Heart right ventricle (tissue), 16 donors: Measurements from ENCODE around the gene CYTH2. TPM values are rescaled to one million over a fixed set of nuclear protein-coding genes. Genes with fewer than 3 reads are reported as not detected.

Experiments
- ATAC-seq, 8 donors: fragments of 200-7000 bp; cut with Tn5 transposase; one replicate each; pipeline ENCODE4 v1.9.1; 2020; ENCODE audit warnings: mild to moderate bottlenecking in 8 of 8, moderate library complexity in 8 of 8, moderate number of reproducible peaks in 1 of 8
- DNase-seq, 2 donors: peaks; one replicate each; pipeline ENCODE4 v3.0.0-alpha.2; 2020
- H3K27ac ChIP-seq, 10 donors: fragments of 200-600 bp; sonication (generic) in 2 of 10; one replicate each; pipeline versions ENCODE4 v1.5.0 to v1.8.0; 2020 to 2022; ENCODE audit warnings: mild to moderate bottlenecking in 3 of 10
- H3K27me3 ChIP-seq, 7 donors: fragments of 200-600 bp; one replicate each; pipeline ENCODE4 v1.8.0; 2021 to 2022; ENCODE audit warnings: mild to moderate bottlenecking in 2 of 7
- H3K36me3 ChIP-seq, 9 donors: fragments of 200-600 bp; sonication (generic) in 1 of 9; one replicate each; pipeline versions ENCODE4 v1.5.0 to v1.8.0; 2020 to 2022; ENCODE audit warnings: mild to moderate bottlenecking in 2 of 9
- H3K4me1 ChIP-seq, 9 donors: fragments of 200-600 bp; sonication (generic) in 1 of 9; one replicate each; pipeline versions ENCODE4 v1.5.0 to v1.8.0; 2020 to 2022; ENCODE audit warnings: mild to moderate bottlenecking in 4 of 9
- H3K4me3 ChIP-seq, 10 donors: fragments of 200-600 bp; sonication (generic) in 2 of 10; one replicate each; pipeline versions ENCODE4 v1.5.0 to v1.8.0; 2020 to 2022; ENCODE audit warnings: mild to moderate bottlenecking in 7 of 10, moderate library complexity in 2 of 10
- H3K9me3 ChIP-seq, 11 donors: fragments of 200-600 bp in 10 of 11; sonication (generic) in 2 of 11; one replicate each; pipeline versions ENCODE4 v1.5.0 to v1.8.0; 2013 to 2022; ENCODE audit warnings: mild to moderate bottlenecking in 2 of 11, control low read depth in 1 of 11, moderate library complexity in 1 of 11
- CTCF ChIP-seq, 9 donors: fragments of 200-600 bp; sonication (generic) in 2 of 9; IDR thresholded peaks; one replicate each; pipeline versions ENCODE4 v1.5.0 to v1.8.0; 2021 to 2022; ENCODE audit warnings: antibody characterized with exemption in 9 of 9, mild to moderate bottlenecking in 5 of 9, moderate library complexity in 1 of 9
- WGBS, 2 donors: extraction: QIAGEN DNeasy Blood & Tissue Kit; methylation state at CpG; one replicate each; pipeline ENCODE4 v1.1.7; 2013; ENCODE audit warnings: inconsistent platforms in 1 of 2; 5-methylcytosine and 5-hydroxymethylcytosine counted together
- intact Hi-C, 10 donors: fragments of 100-400 bp; cut with DNase I; formaldehyde crosslinking; loops; one replicate each; pipeline versions ENCODE4 v1.11.1 to v1.14.2; 2022
- polyA plus RNA-seq, 2 donors: library from polyadenylated mRNA; stranded (reverse); fragments of 200-250 nt; gene quantifications; one replicate each; pipeline ENCODE4 v1.2.3, GENCODE V29; 2013
- total RNA-seq, 10 donors: library from RNA; stranded (reverse); fragmentation: NEBNext Ultra II Directional in 3 of 10; extraction: Animal tissue kit (Norgen Biotek cat#: 25700) in 3 of 10; gene quantifications; one replicate each; pipeline versions ENCODE4 v1.2.1 to v1.2.4, GENCODE V29; 2021 to 2023
- donor health status: Arrhythmogenic right ventricular cardiomyopathy.
- donor health status: ischemic (EF 13 %, LVEDD 7.1; RV severe dilation, severe dysfunction).
- donor health status: healthy with polysubstance abuse.
- donor health status: DM: no; HTN: yes; CAD: no.
- donor health status: DM: no; HTN: no; CAD: no.
- donor health status: ischemic (EF 25% LVEDD 6.9; RV normal size, moderate dysfunction).
- donor health status: ischemic (EF 25% LVEDD 5.7; RV mildly dilated, moderate dysfunction).
- donor health status: healthy.
- donor health status: DM: yes; HTN: yes; CAD: no.
- donor health status: Ischemic cardiomyopathy.
- donor health status: ischemic (EF 35%, LVEDD 5.7; RV mildly dilated, moderate dysfunction).
- donor health status: nonischemic (EF 11% LVEDD 7.7; RV severe dilation, severe dysfunction).
- donor health status: DM: yes; HTN: yes; CAD: no.
- donor health status: PGD.
- donor health status: ischemic (EF 29% LVEDD 5.4; RV normal size, mild dysfunction).
- donor health status: nonischemic (EF 23%, LVEDD 6.1; RV moderate dilation, normal function).

Gene CYTH2
- total and polyA plus RNA-seq, 12 donors: 25.8 to 41.9 (median 32.2) TPM

GRCh38 chr19:48530770-48531169, 61.6 kb downstream of the CYTH2 start:
- intact Hi-C loops: no loop called here
- DNase-seq: no peak

More at GRCh38 chr19:48530770-48531169, 61.6 kb downstream of the CYTH2 start:
- Histone ChIP-seq H3K36me3 (no peaks in the 10 kb centered on the region), H3K4me3 (no peak overlapping the region), H3K27me3 (peaks cover 0 to 20% (median 0%) of the 10 kb centered on the region in 7 donors), H3K9me3 (peaks cover 0 to 37% (median 13%) of the 10 kb centered on the region in 11 donors), H3K4me1 (no peaks in the 10 kb centered on the region), H3K27ac (no peak overlapping the region)
- ATAC-seq: no peak
- WGBS, 2 donors: 75 to 79% methylated on average over 6 of the region's 6 CpGs
- no peak for TF ChIP-seq CTCF (IDR thresholded peaks at IDR 0.05)

Other genes with a start within 250 kb of the CYTH2 start
- 10 to 100 TPM; 19.5 to 49.5 (median 29.4) TPM for gene CARD8, start 213.5 kb upstream of the CYTH2 start, total RNA-seq
- 10 to 100 TPM; 18.9 to 44.2 TPM for gene CARD8, start 213.5 kb upstream of the CYTH2 start, polyA plus RNA-seq
- under 1 TPM; 0.18 to 0.64 (median 0.33) TPM for gene ZNF114, start 199.3 kb upstream of the CYTH2 start, total RNA-seq
- under 1 TPM; 0.29 to 0.66 TPM for gene ZNF114, start 199.3 kb upstream of the CYTH2 start, polyA plus RNA-seq
- gene EMP3, start 143.8 kb upstream of the CYTH2 start, total RNA-seq: 100 to 1,000 TPM in 1 of 10 donors, 10 to 100 TPM in 9; 18.8 to 119 (median 32.8) TPM
- 100 to 1,000 TPM; 116 to 124 TPM for gene EMP3, start 143.8 kb upstream of the CYTH2 start, polyA plus RNA-seq
- 100 to 1,000 TPM in 1 of 10 donors, 10 to 100 TPM in 9; 51.8 to 110 (median 89.5) TPM for gene TMEM143, start 105.4 kb upstream of the CYTH2 start, total RNA-seq
- 10 to 100 TPM in 1 of 2 donors, 1 to 10 TPM in 1; 9.7 to 48.1 TPM for gene TMEM143, start 105.4 kb upstream of the CYTH2 start, polyA plus RNA-seq
- gene SYNGR4, start 105.0 kb upstream of the CYTH2 start, total RNA-seq: not detected
- gene SYNGR4, start 105.0 kb upstream of the CYTH2 start, polyA plus RNA-seq: not detected
- 10 to 100 TPM; 63.2 to 95.2 (median 73.2) TPM for gene KDELR1, start 77.8 kb upstream of the CYTH2 start, total RNA-seq
- gene KDELR1, start 77.8 kb upstream of the CYTH2 start, polyA plus RNA-seq: 10 to 100 TPM; 55.1 to 96.0 TPM
- gene GRIN2D, start 75.7 kb upstream of the CYTH2 start, total RNA-seq: 1 to 10 TPM in 1 of 10 donors, under 1 TPM in 9; 0.04 to 1.0 (median 0.19) TPM
- under 1 TPM; 0.22 to 0.23 TPM for gene GRIN2D, start 75.7 kb upstream of the CYTH2 start, polyA plus RNA-seq
- gene GRWD1, start 23.4 kb upstream of the CYTH2 start, total RNA-seq: 10 to 100 TPM; 13.2 to 26.2 (median 17.0) TPM
- gene GRWD1, start 23.4 kb upstream of the CYTH2 start, polyA plus RNA-seq: 10 to 100 TPM in 1 of 2 donors, 1 to 10 TPM in 1; 5.6 to 22.8 TPM
- under 1 TPM; 0.13 to 0.52 (median 0.30) TPM for gene KCNJ14, start 13.8 kb upstream of the CYTH2 start, total RNA-seq
- gene KCNJ14, start 13.8 kb upstream of the CYTH2 start, polyA plus RNA-seq: under 1 TPM; 0.29 to 0.43 TPM
- 1 to 10 TPM in 4 of 10 donors, under 1 TPM in 6; 0.40 to 1.3 (median 0.88) TPM for gene LMTK3, start 42.5 kb downstream of the CYTH2 start, total RNA-seq
- gene LMTK3, start 42.5 kb downstream of the CYTH2 start, polyA plus RNA-seq: 1 to 10 TPM in 1 of 2 donors, under 1 TPM in 1; 0.12 to 1.5 TPM
- gene SULT2B1, start 82.8 kb downstream of the CYTH2 start, total RNA-seq: under 1 TPM in 3 of 10 donors, not detected in 7; 0.42 to 0.70 (median 0.42) TPM
- gene SULT2B1, start 82.8 kb downstream of the CYTH2 start, polyA plus RNA-seq: under 1 TPM; 0.13 to 0.44 TPM
- gene SPACA4, start 137.4 kb downstream of the CYTH2 start, total RNA-seq: not detected
- not detected for gene SPACA4, start 137.4 kb downstream of the CYTH2 start, polyA plus RNA-seq
- gene FAM83E, start 145.7 kb downstream of the CYTH2 start, total RNA-seq: not detected
- gene FAM83E, start 145.7 kb downstream of the CYTH2 start, polyA plus RNA-seq: under 1 TPM in 1 of 2 donors, not detected in 1; 0.01 TPM
- gene RPL18, start 149.8 kb downstream of the CYTH2 start, total RNA-seq: 100 to 1,000 TPM; 493 to 753 (median 543) TPM
- gene RPL18, start 149.8 kb downstream of the CYTH2 start, polyA plus RNA-seq: 1,000 to 10,000 TPM; 1,418 to 2,257 TPM
- 10 to 100 TPM in 2 of 10 donors, 1 to 10 TPM in 8; 5.7 to 13.0 (median 7.7) TPM for gene SPHK2, start 150.1 kb downstream of the CYTH2 start, total RNA-seq
- gene SPHK2, start 150.1 kb downstream of the CYTH2 start, polyA plus RNA-seq: 10 to 100 TPM in 1 of 2 donors, 1 to 10 TPM in 1; 8.7 to 15.9 TPM
- 10 to 100 TPM in 8 of 10 donors, 1 to 10 TPM in 2; 2.4 to 30.0 (median 12.8) TPM for gene DBP, start 168.0 kb downstream of the CYTH2 start, total RNA-seq
- 10 to 100 TPM in 1 of 2 donors, 1 to 10 TPM in 1; 5.8 to 11.6 TPM for gene DBP, start 168.0 kb downstream of the CYTH2 start, polyA plus RNA-seq
- 1 to 10 TPM; 1.8 to 9.6 (median 3.8) TPM for gene CA11, start 176.8 kb downstream of the CYTH2 start, total RNA-seq
- gene CA11, start 176.8 kb downstream of the CYTH2 start, polyA plus RNA-seq: 10 to 100 TPM in 1 of 2 donors, 1 to 10 TPM in 1; 3.2 to 24.5 TPM
- under 1 TPM in 6 of 10 donors, not detected in 4; 0.17 to 0.68 (median 0.28) TPM for gene NTN5, start 203.6 kb downstream of the CYTH2 start, total RNA-seq
- gene NTN5, start 203.6 kb downstream of the CYTH2 start, polyA plus RNA-seq: under 1 TPM; 0.17 to 0.37 TPM
- gene FUT2, start 226.6 kb downstream of the CYTH2 start, total RNA-seq: not detected
- gene FUT2, start 226.6 kb downstream of the CYTH2 start, polyA plus RNA-seq: under 1 TPM in 1 of 2 donors, not detected in 1; 0.07 TPM